GM18517 (cell line): ENCODE results near the gene CHRNB1.
A peak's percentile ranks its signal among the peaks of the same experiment; 100 is the strongest.

ENCODE experiments used
- ATAC-seq: cut with Tn5 transposase; IDR thresholded peaks from one replicate; pipeline ENCODE4 v1.9.1; 2021; ENCODE audit warnings: mild to moderate bottlenecking, moderate library complexity; ENCODE audit not compliant: unreplicated experiment

The CHRNB1 gene

GRCh38 chr17:7444682-7445618 lies at the start of gene CHRNB1:
CHRNB1 (plus strand) TSS chr17:7445061; CDS start chr17:7445128, 67 bp downstream.
- ATAC-seq = no peak

DNA sequence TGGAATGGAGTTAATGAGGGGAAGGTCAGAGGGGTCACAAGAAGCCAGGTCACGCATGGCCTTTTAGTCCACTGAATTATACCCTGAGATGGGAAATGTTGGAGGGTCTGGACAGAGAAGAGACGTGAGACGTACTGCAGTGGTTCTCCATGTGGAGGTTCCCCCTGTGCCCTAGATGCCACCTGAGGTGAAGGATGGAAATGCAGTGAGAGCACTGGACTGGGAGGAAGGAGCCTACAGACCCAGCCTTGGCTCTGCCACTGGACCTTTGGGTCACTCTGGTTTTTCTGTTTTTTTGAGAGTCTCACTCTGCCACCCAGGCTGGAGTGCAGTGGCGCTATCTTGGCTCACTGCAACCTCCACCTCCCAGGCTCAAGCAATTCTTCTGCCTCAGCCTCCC lies 48.7 kb upstream of the CHRNB1 start:
- no peak for ATAC-seq

- ATAC-seq = no peak
Observed at GRCh38 chr17:7398612-7399011, 46.2 kb upstream of the CHRNB1 start.

DNA sequence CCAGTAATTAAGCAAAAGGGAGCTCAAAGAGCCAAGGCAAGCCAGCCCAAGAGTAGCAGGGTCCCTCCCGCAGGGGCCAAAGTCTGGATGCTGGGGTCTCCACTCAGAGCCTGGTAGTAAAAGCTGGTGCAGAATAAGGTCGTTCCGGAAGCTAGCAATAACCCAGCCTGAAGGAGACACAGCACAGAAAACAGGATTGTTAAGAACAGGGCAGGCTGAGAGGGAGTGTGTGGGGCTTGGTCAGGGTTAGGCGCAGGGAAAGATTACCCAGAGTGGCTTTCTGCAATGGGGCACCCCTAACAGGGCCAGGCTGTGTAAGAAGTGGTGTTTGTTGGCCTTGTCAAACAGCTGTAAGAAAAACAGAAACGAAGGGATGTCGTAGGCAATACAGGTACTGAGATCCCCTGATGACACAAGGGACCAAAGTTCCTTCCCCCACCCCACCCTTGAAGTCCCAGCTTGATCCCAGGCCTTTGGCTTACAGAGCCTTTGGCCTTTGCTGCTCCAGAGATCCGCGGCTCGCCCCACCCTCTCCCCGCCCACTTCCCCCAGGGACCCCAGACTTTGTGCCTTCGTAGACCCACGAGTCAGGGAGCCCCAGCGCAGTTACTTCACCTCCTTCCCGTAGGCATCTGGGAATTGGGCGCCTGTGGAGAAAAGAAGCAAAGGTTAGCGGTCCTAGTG lies 41.7 kb upstream of the CHRNB1 start:
- no peak for ATAC-seq

DNA sequence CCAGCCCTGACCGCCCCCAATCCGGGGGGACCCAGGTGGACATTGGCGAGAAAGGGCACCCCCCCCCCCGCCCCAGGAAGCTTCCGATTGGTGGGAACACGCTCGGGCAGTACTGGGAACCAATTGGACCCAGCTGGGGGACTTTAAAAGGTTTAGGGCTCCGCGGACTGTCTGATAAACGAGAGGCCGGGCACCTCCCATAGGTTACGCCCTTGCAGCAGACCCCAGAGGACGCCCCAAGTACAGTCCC lies 41.2 kb upstream of the CHRNB1 start:
- peak; percentile 14 for ATAC-seq

DNA sequence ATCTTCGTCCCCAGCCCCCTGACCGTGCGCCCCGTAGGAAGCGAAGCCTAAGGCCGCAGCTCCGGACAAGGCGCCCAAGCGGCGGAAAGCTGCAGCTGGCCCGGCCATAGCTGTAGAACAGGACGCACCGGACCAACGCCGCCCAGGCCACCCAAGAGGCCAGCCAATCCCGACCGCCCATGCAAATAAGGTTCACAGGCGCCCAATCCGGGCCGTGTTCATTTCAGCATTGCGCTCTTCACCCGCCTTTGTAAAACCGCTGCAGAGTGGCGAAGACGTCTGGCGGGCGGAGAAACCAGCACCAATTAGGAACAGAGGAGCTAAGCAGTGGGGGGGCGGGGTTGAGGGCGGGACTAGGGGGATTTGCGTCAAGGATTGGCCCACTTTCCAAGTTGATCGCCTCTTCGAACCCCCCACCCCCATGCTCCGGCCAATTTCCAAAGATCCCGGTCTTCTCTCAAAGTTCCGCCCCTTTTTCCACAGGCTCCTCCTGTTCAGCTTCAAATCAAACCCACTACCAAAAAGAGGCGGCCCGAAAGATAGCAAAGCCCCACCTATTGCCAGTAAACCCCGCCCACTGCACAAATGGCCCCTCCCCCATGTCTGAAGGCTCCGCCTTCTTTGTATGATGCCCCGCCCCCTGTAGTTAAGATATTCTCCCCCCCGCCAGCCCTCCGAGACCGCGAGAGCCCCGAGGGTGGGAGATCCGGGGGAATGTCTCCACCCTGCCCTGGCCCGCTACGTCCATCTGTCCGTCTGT lies 40.7 kb upstream of the CHRNB1 start, which contains the start of gene TMEM256:
TSS of gene TMEM256 (minus strand) at position 121 of the 760 bp plus-strand sequence. CDS start at position 108, 13 bp downstream.
- peak; percentile 86 for ATAC-seq

DNA sequence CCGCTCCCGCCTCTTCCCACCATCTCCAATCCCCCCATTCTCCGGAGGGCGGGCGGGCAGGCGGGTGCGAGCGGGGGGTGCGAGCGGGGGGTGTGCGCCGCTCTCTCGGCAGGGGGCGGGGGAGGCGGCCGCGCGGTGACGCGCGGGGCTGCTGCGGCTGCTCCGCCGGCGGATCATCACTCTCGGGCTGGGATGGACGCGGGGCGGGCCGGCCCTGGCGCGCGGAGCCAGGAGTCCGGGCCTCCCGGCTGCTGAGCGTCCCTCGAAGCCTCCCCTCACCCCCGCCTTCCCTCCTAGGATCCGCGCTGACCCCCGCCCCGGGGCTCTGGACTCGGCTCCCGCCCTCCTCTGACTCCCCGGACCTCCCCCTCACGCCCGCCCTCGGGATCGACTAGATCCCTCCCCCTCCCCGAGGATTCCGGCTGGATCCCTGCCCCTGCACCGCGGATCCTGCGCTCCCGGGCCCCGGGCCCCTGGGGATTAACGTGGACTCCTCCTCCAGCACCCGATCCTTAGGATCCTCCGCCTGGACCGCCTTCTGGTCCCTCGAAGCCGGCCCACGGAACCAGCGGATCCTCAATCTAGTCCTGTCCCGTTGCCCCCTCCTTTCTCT lies 40.0 kb upstream of the CHRNB1 start:
- no peak for ATAC-seq

GRCh38 chr17:7405350-7406234 lies 39.3 kb upstream of the CHRNB1 start:
- no peak for ATAC-seq

DNA sequence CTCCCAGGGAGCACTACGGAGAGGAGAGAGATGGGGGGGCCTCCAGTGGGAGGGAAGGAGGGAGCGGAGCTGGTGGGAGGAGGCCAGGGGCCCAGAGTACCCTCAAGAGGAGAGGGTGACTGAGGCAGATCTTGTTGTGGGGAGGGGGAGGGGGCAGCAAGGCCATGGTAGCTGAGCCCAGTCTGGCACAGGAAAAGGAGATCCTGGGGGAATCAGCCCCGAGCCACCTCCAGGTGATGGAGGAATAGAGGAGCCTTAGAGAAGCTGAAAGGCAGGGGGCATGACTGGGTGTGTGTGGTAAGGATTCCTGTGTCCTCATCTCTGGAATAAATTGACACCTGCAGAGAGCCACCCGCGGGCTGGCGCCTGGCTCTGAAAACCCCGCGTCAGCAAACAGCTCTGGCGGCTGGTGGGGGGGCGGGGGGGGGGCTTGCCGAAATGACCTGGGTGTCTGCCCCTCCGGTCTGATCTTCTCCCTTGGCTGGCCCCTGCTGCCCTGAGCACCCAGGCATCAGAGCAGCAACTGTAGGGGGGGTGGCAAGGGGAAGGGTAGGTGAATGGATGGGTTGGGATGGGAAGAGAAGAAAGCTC lies 38.5 kb upstream of the CHRNB1 start:
- no peak for ATAC-seq

DNA sequence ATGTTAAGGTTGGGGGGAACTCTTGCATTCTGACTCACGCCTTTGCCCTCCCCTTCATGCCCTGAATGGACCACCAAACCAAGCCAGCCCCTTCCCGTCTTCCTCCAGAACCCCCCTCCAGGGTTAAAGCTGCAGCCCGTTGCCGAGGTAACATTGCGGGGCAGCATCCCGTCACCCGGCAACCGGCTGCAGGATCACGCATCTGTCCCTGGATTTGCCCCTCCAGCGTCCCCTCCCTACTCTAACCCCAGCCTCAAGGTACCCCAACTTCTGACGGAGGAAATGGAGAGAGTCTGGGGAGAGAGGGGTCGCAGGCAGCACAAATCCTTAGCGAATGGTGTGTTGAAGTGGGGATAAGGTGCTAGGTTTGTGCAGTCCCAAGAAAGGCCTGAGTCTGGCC lies 37.8 kb upstream of the CHRNB1 start:
- no peak for ATAC-seq

DNA sequence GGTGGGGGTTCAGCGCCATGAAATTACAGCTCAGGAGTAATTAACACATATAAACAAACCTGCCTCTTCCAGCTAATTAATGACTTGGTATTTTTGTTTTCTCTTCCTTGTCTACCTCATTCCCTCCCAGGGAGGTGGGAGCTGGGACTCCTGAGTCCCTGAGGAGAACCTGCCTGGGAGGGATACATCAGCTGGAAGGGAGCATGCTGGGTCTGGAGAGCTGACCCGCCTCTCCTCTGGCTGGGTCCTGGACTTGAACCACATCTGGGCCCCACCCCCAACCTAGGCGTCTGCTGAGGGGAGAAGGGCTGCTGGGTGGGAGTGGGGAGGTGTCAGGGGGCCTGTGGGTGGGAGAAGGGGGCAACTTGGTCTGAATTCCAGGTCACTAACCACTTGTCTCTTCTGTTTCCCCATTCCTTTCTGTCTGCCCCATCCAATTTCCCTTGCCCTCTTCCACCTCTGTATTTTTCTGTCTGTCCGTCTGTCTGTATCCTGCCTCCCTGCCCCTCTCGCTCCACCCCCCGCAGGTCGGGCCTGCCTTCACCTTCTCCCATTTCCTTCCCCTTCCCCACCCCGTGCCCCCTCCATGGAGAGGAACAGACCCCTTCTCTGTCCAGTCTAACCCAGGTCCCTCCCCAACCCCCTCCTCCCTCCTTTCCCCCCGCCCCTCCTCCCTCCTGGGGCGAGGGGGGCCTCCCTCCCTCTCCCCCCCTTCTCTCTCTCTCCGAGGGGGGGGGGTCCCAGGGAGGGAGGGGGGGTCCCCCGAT lies 37.2 kb upstream of the CHRNB1 start, which contains the start of gene NLGN2:
TSS of gene NLGN2 (plus strand) at position 361 of the 767 bp plus-strand sequence. CDS start 411 bp downstream, outside the sequence.
- ATAC-seq = no peak

DNA sequence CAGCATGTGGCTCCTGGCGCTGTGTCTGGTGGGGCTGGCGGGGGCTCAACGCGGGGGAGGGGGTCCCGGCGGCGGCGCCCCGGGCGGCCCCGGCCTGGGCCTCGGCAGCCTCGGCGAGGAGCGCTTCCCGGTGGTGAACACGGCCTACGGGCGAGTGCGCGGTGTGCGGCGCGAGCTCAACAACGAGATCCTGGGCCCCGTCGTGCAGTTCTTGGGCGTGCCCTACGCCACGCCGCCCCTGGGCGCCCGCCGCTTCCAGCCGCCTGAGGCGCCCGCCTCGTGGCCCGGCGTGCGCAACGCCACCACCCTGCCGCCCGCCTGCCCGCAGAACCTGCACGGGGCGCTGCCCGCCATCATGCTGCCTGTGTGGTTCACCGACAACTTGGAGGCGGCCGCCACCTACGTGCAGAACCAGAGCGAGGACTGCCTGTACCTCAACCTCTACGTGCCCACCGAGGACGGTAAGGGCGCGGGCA lies 36.6 kb upstream of the CHRNB1 start:
- no peak for ATAC-seq

DNA sequence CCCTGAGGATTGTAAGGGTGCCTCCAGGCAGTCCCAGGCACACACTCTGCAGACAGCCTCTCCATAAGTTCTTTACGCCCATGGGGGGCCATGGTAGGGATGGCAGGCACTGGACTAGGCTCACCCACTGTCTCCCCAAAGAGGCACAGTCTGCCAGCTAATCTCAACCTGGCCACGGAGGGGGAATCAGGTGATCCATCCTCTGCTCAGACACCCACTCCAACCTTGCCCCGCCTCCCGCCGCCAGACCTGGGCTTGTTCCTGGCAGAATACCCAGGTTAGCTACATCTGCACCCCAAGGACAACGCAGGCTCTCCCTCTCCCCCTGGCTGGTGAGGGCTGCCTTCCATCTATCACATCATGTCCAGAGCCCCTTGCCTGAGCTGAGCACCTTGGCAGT lies 36.0 kb upstream of the CHRNB1 start:
- ATAC-seq = no peak

DNA sequence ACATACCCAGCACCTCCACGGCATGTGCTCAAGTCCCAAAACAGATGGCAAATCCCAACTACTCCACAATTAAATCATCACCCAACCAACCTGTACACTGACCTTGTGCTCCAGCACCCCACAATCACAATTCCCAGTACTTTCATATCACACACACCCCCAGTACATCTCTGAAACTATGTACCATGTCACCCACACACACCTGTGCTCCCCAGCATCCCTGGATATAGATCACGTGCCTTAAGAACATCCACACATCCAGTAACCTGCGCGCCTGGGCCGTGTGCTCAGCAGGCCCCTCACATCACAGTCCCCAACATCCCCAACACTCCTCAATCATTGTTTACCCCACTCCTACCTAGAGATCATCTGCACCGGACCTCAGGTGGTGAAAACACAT lies 35.1 kb upstream of the CHRNB1 start:
- no peak for ATAC-seq

GRCh38 chr17:7410634-7411426 lies 34.0 kb upstream of the CHRNB1 start:
- no peak for ATAC-seq

DNA sequence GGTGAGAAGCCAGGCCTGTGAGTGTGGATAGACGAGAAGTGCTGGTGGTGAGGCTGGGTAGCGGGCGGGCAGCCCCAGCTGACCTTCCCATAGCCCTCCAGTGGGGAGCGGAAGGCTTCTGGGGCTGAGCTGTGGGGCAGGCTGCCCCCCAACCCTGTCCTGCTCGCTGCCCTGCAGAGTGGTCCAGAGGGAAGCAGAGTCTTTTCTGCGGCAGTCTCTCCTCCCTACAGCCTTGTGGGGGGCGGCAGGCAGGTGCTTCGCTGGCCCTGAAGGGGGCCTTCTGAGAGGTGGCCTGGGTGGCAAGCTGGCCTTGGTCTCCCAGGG lies 33.5 kb upstream of the CHRNB1 start:
- no peak for ATAC-seq

- no peak for ATAC-seq
Observed at GRCh38 chr17:7413346-7413985, 31.4 kb upstream of the CHRNB1 start.

GRCh38 chr17:7414837-7415236 lies 30.0 kb upstream of the CHRNB1 start:
- ATAC-seq = no peak
